Measurements from ENCODE around the gene PLIN4.
A peak's percentile ranks its signal among the peaks of the same experiment; 100 is the strongest.
"Not testable (repeated sequence)": the region's sequence is repeated elsewhere in the genome, so short reads cannot be mapped to it uniquely, and the experiment has no call there.

The PLIN4 gene, protein sequence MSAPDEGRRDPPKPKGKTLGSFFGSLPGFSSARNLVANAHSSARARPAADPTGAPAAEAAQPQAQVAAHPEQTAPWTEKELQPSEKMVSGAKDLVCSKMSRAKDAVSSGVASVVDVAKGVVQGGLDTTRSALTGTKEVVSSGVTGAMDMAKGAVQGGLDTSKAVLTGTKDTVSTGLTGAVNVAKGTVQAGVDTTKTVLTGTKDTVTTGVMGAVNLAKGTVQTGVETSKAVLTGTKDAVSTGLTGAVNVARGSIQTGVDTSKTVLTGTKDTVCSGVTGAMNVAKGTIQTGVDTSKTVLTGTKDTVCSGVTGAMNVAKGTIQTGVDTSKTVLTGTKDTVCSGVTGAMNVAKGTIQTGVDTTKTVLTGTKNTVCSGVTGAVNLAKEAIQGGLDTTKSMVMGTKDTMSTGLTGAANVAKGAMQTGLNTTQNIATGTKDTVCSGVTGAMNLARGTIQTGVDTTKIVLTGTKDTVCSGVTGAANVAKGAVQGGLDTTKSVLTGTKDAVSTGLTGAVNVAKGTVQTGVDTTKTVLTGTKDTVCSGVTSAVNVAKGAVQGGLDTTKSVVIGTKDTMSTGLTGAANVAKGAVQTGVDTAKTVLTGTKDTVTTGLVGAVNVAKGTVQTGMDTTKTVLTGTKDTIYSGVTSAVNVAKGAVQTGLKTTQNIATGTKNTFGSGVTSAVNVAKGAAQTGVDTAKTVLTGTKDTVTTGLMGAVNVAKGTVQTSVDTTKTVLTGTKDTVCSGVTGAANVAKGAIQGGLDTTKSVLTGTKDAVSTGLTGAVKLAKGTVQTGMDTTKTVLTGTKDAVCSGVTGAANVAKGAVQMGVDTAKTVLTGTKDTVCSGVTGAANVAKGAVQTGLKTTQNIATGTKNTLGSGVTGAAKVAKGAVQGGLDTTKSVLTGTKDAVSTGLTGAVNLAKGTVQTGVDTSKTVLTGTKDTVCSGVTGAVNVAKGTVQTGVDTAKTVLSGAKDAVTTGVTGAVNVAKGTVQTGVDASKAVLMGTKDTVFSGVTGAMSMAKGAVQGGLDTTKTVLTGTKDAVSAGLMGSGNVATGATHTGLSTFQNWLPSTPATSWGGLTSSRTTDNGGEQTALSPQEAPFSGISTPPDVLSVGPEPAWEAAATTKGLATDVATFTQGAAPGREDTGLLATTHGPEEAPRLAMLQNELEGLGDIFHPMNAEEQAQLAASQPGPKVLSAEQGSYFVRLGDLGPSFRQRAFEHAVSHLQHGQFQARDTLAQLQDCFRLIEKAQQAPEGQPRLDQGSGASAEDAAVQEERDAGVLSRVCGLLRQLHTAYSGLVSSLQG (N-terminal part only)

DNA sequence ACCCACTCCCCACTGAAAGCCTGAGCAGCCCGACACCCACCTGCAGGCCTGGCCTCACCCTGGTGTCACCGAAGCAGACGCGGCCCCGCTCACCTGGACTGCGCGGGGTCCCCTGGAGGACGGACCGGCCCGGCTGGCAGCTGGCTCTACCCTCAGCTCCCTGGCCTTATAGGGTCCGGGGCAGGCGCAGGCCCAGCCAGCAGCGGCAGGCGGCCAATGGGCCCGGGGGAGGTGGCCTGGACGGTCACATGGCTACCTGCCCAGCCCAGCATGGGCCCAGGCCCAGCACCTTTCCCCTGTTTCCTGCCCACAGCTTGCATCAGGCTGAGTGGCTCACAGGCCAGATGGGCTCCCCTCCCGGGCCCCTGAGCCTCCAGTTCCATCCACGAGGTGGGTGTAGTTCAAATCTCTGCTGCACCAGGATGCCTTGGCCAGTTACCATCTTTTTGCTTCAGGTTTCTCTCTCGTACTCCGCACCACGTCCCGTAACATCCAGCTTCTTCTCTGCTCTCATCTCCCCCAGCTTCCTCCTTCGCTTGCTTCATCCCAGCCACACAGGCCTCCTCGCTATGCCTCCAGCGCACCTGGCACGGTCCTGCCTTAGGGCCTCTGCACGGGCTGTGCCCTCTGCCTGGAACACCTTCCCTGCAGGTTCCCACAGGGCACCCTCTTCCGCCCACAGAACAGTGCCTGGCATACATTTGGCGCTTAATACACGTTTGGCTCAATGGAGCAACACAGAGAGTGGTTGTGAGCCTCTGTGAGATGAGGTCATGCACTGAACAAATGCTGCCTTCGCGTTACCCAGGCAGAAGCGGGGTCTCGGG lies at the start of gene PLIN4:
Gene PLIN4, minus strand, starts transcription at position 142 of the 827 bp plus-strand sequence. CDS start 214 bp downstream, outside the sequence.
- no peak for DNase-seq

DNA sequence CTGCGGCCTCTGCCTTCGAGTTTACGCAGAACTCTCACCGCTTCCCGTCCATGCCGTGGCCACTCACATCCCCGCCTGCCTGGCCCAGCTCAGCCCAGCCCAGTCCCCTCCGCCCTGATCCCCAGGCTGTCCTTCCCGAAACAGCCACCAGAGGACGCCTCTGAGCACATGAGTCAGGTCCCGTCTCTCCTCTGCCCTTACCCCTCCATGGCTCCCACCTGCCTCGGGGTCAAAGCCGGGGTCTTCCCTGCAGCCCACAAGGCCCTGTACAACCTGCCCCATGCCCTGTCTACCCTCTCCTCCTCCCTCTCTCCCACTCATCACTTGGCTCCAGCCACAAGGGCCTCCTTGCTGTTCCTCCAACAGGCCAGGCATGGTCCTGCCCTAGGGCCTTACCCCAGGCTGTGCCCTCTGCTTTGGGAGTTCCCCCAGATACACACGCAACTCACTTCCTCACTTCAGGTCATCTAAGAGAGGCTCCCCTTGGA lies 49.3 kb upstream of the PLIN4 start:
- peak; percentile 64 for DNase-seq

DNA sequence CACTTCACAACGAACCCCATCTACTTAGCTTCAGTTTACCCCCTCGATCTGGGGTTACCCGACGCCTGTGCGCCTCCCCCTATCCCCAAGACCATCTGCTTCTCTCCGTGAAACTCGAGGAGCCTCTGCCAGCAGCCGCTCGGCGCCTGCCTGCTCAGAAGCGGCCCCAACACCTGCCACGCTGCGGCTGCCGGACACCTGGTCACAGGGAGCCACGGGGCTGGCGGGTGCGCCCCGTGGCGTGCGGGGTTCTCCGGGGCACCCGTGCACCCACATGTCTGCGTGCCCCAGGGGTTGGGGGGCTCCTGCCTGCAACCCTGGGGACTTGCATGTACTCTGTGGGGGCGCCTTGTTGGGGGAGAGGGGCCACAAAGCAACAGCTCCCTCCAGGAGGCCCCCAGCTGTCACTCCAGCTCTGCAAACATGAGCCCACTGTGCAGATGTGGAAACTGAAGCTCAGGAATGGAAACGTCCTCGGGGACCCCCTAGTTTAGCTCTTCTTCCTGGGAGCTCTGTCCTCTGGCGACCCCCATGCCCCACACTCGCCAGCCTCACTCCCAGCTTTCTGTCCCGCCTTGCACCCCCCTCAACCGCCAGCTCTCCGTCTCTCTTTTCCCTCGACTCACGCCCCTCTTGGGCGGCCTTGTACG lies 48.2 kb upstream of the PLIN4 start:
- no peak for DNase-seq

DNA sequence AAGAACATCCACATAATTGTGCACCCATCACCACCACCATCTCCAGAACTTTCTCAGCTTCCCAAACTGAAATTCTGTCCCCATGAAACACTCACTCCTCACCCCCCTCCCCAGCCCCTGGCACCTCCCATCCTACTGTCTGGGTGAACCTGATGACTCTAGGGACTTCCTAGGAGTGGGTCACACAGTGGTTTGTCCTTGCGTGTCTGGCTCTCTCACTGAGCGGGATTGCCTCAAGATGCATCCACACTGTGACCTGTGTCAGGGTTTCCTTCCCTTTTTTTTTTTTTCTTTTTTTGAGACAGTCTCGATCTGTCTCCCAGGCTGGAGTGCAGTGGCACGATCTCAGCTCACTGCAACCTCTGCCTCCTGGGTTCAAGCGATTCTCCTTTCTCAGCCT lies 45.3 kb upstream of the PLIN4 start:
- DNase-seq: not testable (repeated sequence)

DNA sequence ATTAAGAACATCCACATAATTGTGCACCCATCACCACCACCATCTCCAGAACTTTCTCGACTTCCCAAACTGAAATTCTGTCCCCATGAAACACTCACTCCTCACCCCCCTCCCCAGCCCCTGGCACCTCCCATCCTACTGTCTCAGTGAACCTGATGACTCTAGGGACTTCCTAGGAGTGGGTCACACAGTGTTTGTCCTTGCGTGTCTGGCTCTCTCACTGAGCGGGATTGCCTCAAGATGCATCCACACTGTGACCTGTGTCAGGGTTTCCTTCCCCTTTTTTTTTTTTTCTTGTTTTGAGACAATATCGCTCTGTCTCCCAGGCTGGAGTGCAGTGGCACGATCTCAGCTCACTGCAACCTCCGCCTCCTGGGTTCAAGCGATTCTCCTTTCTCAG lies 43.8 kb upstream of the PLIN4 start:
- DNase-seq: not testable (repeated sequence)

DNA sequence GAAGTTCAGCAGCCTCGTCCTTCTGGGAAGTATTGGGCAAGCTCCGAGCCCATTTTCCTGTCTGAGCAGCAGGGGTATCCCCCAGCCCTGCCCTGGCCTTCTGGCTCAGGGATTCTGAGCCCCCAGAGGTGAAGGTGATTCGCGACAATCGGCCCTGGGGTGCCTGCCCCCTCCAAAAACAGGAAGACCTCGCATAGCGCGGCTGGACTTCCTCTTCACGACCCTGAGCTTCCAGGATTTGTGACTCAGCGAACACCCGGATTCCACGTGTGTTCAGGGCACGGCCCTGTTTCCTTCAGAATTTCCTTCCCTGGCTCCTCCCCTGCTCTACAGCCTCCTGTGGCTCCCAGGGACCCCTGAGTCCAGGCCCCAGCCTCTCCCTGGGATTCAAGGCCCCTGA lies 41.3 kb upstream of the PLIN4 start, which contains the start of gene SEMA6B:
Gene SEMA6B, minus strand, starts transcription at position 116 of the 400 bp plus-strand sequence. CDS start 1,227 bp downstream, outside the sequence.
- no peak for DNase-seq

DNA sequence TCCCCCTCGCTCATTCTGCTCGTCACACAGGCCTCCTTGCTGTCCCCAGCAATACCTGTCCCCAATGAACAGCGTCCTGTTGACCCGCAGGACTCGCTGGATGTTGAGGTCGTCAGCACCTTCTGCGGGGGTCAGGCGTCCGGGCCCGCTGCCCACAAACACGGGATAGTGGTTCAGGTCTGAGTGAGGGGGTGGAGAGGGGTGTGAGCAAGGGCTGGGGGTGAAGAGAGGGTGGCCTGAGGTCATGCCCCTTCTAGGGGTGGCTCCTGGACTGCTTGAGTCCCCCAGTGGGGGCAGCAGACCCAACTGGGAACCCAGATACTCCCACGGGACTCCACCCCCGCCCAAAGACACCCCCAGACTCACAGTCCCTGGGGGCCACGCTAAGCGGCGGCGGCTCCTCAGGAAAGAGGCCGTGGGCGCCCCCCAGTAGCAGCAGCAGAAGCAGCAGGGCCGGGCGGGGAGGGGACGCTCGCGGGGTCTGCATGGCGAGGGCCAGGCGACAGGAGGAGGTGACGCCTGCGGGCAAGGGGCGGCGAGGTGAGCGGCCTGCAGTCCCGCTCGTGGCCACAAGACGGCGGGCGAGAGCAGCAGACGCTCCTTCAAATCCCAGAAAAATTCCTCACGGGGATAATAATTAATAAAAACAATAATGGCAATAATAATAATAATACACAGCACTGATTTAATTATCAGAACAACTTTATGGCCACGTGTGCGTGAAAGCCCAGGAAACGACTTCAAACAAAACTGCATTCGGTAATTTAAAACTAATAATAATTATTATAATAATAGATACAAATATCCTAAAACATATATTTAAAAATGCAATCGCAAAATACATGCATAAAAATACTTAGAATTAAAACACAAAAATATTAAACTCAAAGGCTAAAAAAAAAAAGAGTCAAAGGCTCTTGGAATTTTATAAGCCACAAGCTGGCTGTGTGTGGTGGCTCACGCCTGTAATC lies 40.0 kb upstream of the PLIN4 start:
- peak; percentile 35 for DNase-seq

DNA sequence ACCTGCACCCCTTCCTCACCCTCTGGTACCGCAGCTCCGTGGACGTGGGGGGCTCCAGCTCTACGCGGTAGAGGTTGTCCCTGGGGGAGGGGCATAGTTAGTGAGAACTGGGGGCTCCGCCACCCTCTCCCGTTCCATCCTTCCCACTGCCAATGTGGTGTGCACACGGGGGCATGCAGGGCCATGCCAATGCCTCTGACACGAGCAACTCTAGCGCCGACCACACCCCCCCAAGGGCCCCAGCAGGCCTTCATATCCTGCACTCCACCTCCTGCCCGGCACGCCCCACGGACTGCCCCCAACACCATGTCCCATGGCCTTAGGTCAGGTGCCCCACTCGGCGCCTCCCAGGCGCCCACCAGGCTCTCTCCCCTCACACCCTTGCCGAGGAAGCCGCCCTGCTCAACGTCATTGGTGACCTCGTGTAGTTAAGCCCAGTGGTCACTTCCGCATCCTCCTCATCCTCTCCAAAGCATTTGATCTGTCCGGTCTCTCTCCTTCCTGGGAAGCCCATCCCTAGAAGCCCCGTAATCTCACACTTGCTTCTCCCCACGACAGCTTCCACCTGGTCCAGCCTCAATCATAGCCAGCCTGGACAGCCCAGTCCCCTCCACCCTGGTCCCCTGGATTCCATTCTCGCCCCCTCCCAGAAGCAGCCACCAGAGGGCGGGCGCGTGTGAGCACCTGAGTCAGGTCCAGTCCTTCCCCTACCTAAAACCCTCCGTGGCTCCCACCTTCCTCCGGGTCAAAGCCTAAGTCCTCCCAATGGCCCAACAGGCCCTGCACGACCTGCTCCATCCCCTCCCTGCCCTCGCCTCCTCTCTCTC lies 39.1 kb upstream of the PLIN4 start:
- DNase-seq: no peak

DNA sequence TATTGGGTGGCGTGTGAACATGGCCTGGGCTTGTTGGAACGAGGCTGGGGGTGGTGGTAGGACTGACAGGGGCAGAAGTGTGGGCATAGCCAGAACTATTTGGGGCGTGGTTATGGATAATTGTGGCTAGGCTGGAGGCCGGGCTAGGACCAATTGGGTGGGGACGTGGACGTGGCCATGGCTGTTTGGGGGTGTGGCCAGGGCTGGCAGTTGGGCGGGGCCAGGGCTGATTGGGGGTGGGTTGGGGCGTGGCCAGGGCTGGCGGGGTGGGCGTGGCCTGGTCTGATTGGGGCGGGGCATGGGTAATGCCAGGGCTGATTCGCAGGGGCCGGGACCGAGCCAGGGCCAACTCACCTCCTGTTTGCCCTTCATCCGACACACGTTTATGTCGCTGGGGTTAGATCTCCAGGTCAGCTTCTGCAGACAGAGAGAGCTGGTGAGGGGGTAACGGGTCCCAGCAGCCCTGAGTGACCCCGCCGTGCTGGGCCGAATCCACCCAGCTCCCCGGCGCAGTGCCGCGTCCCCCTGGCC lies 38.4 kb upstream of the PLIN4 start:
- no peak for DNase-seq

DNA sequence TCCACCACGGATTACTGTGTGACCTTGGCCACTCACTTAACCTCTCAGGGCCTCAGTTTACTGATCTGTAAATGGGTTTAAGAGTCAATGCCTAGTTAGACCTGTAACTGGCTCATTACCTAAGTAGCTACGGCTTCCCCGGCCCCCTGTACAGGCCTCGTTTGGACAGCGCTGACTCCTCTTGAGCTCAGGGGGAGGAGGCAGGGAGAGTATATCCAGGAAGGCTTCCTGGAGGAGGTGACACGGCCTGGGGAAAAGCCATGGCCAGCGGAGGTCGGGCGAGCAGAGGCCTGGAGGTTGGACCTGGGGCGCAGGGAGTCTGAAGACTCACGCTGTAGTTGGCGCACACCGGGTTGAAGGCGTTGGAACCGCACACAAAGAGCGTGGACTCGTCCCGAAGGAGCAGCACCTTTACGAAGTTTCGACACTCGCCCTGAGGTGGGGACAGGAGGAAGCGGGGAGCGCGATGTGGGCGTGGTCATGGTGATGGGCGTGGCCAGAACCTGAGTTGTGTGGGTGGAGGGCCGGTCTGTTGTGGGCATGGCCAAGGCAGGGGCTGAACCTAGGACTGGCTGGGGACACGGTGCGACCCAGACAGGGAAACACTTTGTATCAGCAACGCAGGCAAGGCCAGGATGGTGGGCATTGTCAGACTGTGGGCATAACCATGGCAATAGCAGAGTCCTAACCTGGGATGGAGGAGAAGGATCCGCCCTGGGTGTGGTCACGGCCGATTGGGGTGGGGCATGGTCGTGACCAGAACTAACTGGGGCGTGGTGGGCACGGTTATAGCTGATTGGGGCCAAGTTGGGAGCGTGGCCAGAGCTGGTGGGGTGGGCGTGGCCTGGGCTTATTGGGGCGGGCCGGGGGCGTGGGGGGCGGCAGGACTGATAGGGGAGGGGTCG lies 37.6 kb upstream of the PLIN4 start:
- no peak for DNase-seq

DNA sequence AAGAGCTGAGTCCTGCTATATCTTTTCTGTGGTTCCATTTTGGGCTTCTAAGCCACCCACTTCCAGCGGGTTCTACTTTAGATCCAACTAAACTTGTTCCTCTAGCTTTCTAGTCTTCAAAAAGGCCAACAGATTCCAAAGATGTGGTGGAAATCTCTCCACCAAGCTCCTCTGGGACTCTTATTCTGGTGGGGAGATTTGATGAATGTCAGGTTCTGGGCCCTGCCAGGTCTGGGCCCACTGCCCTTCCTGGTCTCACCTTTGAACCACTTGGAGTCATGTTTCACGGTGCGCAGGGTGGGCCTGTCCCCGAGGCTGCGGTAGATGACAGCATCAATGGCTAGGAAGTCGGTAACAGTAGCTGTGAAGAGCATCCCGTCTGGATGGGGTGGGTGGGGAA lies 36.4 kb upstream of the PLIN4 start:
- DNase-seq: no peak

DNA sequence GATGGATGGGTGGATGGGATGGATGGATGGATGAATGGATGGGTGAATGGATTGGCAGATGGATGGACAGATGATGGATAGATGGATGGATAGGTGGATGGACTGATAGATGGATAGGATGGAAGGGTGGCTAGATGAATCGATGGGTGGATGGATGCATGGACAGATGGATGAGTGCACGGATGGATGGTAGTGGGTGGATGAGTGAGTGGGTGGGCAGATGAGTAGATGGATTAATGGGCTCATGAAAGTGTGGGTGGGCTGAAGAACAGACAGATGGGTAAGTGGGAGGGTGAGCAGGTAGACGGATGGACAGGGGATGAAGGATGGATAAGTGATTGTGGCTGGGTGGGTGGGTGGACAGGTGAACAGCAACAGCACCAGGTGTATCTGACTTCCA lies 35.5 kb upstream of the PLIN4 start:
- DNase-seq: no peak

DNA sequence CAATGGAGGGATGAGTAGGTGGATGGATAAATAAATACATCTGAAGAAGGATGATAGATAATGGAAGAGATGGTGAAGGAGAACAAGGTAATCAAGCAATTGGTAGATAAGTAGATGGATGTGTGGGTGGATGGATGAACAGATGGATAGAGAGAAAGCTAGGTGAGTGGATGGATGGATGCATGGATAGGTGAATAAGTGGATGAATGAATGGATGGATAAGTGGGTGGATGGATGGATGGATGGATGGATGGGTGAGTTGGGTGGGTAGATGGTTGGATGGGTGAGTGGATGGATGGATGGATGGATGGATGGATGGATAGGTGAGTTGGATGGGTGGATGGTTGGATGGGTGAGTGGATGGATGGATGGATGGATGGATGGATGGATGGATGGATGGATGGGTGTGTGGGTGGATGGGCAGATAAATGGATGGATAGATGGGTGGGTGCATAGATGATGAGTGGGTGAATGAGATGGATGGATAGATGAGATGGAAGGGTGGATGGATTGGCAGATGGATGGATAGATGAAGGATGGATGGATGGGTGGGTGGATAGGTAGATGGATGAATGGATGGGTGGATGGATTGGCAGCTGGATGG lies 34.9 kb upstream of the PLIN4 start:
- DNase-seq: no peak

DNA sequence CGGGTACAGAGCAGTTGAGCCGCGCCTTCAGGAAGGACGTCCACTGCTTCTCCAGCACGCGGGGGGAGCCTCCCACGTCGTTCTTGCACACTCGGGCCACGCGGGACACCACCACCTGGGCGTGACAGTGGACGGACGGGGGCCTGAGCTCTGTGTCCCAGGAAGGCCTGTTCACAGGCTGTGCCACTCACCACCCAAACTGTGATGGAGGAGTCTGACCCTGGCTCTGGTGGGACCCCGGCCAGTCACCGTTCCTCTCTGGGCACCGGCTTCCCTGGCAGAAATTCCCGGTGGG lies 34.2 kb upstream of the PLIN4 start:
- no peak for DNase-seq

DNA sequence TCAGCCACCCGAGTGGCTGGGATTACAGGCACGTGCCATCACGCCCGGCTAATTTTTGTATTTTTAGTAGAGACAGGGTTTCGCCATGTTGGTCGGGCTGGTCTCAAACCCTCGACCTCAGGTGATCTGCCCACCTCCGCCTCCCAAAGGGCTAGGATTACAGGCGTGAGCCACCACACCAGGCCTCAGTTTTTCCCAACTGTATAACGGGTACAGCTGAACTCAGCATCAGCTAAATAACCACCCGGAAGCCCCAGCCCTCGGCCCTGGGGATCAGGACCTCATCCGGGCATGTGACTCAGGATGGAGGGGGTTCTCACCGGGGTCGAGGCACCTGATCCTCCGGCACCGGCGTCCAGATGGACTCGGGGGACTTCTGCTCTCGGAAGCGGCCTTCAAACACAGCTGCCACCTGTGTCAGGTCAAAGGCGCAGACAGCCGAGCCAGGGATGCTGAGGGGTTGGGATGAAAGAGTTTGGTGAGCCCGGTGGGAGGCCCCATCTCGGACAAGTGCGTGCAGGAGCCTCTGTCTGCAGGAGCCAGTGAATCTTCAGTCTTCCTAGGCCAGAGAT lies 32.3 kb upstream of the PLIN4 start:
- no peak for DNase-seq

DNA sequence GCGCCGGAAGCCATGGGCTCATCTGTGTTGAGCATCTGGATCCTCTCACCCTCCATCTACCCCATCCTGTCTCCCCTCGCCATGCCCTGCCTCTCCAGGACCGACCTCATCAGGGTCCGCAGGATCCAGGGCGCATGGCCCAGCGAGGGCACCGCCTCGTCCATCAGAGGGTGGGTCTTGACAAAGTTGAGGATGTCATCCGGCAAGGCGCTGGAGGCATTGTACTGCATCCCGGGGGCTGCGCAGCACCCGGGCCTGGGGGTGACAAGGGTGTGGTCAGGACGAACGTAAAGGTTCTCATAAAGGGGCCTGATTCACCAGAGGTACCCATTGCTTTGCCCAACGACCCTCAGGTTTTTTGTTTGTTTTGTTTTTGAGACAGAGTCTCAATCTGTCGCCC lies 31.7 kb upstream of the PLIN4 start:
- DNase-seq: no peak

DNA sequence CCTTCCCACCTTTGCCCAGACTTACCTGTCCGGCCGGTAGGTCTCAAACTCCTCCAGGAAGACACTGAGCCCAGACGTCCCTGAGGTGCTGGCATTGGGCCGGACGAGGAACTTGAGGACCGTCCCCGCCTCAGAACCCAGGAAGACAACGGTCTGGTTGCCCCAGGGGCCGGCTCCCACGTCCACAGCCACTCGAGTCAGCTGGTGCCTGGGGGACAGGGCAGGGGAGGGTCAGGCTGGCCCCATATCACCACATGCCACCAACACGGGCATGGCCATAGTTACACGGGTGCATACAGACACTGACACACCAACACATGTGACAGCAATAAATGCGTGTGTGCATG lies 29.9 kb upstream of the PLIN4 start:
- no peak for DNase-seq
